NCI-H82 (cell line): ENCODE data around the gene SLC5A2.

ENCODE experiments used
- DNase-seq: peaks from one replicate; lab custom pipeline; 2025; lab: John Stamatoyannopoulos, UW

The SLC5A2 gene

DNA sequence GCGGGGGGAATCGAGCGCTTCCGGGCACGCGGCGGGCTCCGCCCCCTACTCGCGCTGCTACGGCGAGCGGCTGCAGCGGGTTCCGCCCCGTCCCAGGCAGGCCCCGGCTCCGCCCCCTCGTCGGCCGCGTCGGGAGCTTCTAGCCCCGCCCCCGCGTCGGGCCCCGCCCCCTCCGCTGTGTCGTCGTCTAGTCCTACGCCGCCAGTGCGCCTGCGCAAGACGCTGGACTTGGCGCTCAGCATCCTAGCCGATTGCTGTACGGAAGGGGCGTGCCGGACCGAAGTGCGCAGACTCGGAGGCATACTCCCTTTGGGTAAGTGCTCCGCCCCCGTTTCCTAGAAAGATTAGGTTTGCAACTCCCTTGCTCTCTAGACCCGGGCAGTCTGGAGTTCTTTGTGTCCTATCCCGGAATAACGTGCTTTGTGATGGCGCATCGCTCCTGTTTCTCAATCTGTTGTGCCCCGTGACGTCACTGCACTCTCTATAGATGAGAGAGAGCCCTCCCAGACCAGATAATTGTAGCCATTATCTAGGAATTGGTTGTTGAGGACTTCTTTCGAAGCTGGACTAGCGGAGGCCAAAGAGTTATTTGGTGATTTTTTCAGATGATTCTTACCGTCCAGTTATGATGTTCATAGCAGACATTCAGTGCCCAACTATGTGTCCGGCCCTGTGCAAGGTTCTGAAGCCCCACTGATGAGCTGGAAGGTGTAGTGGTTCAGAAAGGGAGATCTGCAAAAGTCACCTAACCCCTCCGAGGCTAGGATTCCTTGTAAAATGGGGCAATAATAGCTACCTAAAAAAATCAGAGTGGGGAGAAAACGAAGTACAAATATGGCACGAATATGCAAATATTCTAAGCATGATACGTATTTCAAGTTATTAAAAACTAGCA is 23.0 kb upstream of the SLC5A2 start:
- peak; percentile 99 for DNase-seq

DNA sequence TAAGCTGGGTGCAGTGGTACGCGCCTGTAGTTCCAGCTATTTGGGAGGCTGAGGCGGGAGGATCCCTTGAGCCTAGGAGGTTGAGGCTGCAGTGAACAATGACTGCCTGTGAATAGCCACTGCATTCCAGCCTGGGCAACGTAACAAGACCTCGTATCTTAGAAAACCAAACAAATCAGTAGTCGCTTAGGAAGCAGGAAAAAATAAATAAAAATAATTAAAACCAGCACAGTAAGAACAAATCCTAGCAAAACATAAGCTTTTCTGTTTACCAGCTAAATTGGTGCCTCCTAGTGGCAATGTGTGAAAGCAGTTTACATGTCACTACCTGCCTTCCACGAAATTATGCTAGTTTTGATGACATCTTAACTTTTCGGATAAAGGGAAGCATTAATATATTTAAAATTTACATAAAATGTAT is 22.3 kb upstream of the SLC5A2 start:
- DNase-seq, result peak; percentile 47

DNA sequence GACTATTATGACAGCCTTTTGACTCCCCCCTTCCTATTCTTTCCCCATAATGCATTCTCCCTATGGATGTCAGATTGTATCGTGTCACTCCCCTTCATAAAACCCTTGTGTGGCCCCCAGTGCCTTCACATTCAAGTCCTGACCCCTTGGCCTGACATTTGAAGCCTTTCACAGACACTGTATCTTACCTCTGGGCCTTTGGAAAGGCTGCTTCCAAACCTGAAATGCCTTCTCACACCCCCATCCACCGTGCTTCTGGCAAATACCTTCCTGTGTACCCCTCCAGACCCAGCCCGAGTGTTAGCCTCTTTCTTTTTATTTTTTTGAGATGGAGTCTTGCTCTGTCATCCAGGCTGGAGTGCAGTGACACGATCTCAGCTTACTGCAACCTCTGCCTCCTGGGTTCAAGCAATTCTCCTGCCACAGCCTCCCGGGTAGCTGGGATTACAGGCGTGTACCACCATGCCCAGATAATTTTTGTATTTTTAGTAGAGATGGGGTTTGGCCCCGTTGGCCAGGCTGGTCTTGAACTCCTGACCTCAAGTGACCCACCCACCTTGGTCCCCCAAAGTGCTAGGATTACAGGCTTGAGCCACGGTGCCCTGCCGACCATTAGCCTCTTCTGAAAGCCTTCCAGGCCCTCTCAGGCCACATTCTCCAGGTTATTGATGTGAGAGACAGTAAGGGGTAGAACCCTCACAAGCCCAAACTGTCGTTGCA is 21.6 kb upstream of the SLC5A2 start:
- DNase-seq, result no peak

DNA sequence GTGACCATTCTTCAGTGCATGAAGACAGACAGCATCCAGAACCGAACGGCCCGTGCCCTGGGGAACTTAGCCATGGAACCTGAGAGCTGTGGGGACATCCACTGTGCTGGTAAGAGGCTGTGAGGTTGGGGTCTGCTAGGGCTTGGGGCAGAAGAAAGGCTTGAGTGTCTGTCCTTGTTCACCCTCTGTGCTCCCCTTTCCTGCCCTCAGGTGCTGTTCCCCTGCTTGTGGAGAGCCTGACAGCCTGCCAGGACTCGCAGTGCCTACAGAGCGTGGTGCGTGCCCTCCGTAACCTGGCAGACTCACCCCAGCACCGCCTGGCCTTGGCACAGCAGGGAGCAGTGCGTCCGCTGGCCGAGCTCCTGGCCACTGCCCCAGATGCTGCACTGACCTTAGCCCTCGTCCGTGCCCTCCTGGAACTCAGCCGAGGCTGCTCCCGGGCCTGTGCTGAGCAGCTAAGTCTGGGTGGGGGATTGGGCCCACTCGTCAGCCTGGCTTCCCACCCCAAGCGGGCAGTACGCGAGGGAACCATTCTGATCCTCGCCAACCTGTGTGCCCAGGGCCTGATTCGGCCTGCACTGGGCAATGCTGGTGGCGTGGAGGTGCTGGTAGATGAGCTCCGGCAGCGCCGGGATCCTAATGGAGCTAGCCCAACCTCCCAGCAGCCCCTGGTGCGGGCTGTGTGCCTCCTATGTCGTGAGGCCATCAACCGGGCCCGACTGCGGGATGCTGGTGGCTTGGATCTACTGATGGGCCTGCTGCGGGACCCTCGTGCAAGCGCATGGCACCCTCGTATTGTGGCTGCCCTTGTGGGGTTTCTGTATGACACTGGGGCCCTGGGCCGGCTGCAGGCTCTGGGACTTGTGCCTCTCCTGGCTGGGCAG is 20.8 kb upstream of the SLC5A2 start:
- DNase-seq, result no peak

DNA sequence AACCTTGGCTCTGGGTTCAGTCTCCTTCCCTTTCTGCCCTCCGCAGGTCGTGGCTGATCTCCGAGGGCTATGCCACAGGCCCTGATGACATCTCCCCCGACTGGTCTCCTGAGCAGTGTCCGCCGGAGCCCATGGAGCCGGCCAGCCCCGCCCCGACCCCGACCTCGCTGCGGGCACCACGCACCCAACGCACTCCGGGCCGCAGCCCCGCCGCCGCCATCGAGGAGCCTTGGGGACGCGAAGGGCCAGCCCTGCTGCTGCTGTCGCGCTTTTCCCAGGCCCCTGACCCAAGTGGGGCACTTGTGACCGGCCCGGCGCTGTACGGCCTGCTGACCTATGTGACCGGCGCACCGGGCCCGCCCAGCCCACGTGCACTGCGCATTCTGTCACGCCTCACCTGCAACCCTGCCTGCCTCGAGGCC is 18.6 kb upstream of the SLC5A2 start:
- DNase-seq, result no peak

DNA sequence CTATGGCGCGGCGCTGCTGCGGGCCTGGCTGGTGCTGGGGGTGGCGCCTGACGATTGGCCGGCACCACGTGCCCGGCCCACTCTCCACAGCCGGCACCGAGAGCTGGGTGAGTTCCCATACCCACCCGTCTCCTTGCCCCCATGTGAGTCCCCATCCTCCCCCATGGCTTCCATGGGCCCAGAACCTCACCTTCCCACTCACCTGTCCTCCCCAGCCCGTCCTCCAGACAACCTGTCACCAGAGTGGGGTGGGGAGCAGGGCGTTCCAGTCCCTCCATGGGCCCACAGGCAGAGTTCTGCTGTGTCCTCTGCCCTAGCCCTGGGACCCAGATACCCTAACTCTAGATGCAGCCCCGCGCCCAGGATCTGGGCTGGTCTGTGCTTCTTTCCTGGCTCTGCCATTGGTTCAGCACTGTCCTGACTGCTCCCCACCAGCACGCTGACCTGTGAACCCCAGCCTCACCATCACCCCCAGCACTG is 18.1 kb upstream of the SLC5A2 start:
- no peak for DNase-seq

DNA sequence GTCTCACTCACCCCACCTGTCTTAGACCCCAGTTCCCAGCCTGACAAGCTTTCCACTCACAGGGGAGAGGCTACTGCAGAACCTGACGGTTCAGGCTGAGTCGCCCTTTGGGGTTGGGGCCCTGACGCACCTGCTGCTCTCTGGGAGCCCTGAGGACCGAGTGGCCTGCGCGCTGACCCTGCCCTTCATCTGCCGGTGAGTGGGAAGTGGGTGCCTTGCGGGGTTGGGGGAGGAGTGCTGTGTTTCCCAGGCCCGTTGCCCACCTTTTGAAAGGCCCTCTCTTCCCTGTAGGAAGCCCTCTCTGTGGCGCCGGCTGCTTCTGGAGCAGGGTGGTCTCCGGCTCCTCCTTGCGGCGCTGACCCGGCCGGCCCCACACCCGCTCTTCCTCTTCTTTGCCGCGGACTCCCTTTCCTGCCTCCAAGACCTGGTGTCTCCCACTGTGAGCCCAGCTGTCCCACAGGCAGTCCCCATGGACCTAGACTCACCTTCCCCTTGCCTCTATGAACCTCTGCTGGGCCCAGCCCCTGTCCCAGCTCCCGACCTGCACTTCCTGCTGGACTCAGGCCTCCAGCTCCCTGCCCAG is 17.0 kb upstream of the SLC5A2 start:
- DNase-seq, result no peak

DNA sequence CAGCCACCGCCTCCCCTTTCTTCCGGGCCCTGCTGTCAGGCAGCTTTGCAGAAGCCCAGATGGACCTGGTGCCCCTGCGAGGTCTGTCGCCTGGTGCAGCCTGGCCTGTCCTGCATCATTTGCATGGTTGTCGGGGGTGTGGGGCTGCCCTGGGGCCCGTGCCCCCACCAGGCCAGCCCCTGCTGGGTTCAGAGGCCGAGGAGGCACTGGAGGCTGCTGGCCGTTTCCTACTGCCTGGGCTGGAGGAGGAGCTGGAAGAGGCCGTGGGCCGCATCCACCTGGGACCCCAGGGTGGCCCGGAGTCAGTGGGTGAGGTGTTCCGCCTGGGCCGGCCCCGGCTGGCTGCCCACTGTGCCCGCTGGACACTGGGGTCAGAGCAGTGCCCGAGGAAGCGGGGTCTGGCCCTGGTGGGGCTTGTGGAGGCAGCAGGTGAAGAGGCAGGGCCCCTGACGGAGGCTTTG is 16.5 kb upstream of the SLC5A2 start:
- DNase-seq, result no peak

DNA sequence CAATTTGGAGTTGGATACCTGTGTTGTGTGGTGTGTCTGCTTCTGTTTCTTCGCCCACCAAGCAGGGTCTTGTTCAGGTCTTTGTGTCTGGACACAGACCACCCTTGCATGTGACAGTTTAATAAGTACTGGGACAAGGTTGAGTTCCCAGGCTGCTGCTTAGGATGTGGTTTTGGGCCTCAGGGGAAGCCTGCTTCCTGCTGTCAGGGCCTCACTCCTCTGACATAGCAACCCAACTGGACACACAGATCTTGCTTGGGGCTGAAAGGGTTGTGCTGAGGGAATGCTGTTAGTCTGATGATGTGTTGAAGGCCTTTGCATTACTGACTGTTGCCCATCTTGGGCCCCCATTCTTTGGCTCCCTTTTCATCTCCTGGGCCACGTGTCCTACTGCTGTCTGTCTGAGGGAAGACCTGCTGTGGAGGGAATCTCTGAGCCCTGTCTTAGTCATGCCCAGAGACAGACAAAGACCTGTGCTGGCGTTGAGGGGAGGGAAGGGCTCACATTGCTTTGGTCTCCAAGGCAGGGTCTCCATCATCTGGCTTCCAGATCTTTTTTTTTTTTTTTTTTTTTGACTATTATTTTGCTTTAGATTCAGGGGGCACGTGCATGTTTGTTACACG is 15.7 kb upstream of the SLC5A2 start:
- no peak for DNase-seq

DNA sequence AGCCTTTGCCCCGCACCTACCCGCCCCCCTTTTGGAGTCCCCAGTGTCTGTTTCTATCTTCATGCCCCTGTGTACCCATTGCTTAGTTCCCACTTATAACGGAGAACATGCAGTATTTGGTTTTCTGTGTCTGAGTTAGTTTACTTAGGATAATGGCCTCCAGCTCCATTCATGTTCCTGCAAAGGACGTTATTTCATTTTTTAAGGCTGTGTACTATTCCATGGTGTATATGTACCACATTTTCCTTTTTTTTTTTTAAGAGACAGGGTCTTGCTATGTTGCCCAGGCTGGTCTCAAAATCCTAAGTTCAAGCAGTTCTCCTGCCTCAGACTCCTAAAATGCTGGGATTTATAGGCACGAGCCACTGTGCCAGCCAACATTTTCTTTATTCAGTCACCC is 15.1 kb upstream of the SLC5A2 start:
- no peak for DNase-seq

DNA sequence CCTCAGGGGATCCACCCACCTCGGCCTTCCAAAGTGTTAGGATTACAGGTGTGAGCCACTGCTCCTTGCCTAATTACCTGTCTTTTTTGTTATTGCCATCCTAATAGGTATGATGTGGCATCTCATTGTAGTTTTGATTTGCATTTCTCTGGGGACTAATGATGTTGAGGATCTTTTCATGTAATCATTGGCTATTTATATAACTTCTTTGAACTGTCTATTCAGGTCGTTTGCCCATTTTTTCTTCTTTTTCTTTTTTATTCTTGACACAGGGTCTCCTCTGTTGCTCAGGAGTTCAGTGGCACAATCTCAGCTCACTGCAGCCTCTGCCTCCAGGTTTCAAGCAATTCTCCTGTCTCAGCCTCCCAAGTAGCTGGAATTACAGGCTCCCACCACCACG is 12.3 kb upstream of the SLC5A2 start:
- DNase-seq, result no peak

DNA sequence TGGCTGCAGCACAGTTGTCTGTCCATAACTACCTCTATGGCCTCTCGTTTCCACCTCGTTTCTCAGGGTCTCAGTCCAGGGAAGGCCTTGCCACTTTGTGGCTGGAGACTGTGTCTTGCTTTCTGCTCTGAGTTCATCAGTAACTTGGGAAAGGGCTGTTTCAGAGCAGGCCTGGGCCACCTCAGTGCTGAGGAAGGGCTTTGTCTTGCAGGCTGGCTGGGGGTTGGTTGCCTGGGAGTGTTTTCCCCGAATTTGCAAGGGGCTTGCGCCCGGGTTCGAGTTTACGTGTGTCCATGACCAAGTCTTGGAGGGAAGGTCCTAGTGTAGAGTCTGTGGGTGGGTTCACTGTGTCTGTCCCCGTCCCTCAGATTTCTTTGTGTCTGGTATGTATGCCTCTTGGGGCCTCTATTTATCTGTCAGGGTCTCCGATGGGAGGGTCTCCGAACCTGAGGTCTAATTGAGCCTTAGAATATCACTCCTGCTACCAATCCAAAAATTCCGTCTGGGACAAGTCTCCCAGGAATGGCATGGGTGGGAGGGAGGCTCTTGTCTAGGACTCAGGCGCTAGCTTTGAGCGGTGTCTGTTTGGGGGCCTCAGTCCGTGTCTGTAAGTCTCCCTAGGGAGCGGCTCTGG is 11.6 kb upstream of the SLC5A2 start:
- DNase-seq, result peak; percentile 12

DNA sequence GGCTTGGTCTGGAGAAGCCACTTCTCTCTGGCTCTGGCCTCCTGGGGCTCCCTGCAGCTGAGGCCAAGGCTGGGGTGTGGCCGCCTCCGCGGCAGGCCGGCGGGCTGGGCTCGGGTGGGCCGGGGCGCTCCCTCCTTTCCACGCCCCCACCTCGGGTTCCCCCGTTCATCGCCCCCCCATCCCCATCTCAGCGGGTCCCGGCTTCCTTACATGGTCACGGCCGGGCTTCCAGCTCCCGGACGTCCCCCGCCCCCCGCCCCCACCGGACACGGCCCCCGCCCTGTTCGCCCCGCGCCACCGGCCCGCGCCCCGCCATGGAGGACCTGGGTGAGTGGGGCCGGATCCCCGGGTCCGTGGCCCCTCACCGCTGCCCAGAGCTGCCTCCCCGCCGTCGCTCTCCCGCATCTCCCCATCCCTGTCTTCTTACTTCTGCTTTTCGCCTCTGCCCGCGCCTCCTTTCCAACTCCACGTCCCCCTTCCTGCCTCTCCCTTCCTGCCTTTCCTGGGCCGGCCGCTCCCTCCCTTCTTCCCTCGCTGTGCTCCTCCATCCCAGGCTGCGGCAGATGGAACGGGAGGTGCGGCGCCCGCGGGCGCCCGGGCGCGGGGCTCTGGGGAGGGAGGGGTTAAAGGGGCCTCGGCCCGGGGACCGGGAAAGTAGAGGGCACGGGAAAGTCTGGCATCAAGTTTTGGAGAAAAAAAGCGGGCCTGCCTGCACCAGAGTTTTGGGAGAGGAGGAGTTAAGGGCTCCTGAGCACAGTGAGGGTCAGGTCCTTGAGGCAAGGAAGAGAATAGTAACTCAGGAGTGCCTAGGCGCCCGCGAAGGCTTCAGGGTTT is 10.8 kb upstream of the SLC5A2 start, which contains the start of gene TGFB1I1:
Gene TGFB1I1 (plus strand): TSS at position 278 of the 834 bp plus-strand sequence. CDS start 37 bp downstream, at position 315.
- DNase-seq, result peak; percentile 20

DNA sequence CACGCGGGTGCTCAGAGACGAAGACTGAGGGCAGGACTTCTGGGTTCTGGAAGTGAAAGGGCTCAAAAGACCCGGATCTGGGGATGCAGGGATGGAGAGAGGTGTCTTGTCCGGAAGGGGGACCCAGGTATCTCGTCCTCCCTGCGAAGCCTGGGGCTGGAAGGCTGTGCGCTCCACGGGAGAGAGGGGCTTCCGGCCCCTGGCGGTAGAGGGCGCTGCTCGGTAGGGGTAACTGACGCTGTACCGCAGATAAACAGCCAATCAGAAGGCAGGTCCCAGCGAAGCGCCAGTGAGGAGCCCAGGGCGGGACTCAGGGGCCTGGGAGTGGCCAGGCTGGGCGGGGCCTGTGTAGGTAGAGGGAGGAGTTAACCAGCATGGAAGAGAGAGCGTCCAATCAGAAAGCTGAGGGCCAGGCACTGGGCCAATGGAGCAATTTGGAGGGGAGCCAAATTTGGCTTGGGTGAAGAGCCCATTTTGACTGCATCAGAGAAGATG is 10.2 kb upstream of the SLC5A2 start:
- DNase-seq, result peak; percentile 67

DNA sequence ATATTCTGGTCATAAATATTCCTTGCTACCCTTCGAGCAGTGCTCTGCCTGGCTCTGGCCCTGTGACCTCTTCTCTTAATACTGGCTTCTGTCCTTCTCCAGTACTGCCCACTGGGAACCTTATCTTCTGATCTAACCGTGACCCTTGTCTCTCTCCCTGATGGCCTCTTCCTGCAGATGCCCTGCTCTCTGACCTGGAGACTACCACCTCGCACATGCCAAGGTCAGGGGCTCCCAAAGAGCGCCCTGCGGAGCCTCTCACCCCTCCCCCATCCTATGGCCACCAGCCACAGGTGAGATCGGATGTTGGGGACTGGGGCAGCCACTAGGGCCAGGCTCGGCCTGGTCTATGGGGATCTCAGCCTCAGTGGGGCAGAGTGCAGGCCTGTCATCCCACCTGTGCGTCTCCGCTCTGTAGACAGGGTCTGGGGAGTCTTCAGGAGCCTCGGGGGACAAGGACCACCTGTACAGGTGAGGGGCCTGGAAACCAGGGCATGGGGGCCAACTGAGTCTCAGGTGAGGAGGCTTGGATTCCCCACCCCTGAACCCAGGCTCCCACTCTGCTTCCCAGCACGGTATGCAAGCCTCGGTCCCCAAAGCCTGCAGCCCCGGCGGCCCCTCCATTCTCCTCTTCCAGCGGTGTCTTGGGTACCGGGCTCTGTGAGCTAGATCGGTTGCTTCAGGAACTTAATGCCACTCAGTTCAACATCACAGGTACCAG is 9.5 kb upstream of the SLC5A2 start:
- DNase-seq, result no peak

DNA sequence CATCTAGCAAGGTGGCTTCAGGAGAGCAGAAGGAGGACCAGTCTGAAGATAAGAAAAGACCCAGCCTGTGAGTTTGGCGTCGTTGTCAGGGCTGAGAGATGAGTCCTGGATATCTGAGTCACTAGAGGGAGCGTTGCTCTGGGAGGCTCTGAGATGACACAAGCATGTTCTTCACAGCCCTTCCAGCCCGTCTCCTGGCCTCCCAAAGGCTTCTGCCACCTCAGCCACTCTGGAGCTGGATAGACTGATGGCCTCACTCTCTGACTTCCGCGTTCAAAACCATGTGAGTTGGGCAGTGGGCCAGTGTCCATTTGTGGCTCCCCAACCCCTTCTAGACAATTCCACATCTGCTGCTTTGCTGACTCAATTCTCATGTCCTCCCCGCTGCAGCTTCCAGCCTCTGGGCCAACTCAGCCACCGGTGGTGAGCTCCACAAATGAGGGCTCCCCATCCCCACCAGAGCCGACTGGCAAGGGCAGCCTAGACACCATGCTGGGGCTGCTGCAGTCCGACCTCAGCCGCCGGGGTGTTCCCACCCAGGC is 8.7 kb upstream of the SLC5A2 start:
- no peak for DNase-seq

DNA sequence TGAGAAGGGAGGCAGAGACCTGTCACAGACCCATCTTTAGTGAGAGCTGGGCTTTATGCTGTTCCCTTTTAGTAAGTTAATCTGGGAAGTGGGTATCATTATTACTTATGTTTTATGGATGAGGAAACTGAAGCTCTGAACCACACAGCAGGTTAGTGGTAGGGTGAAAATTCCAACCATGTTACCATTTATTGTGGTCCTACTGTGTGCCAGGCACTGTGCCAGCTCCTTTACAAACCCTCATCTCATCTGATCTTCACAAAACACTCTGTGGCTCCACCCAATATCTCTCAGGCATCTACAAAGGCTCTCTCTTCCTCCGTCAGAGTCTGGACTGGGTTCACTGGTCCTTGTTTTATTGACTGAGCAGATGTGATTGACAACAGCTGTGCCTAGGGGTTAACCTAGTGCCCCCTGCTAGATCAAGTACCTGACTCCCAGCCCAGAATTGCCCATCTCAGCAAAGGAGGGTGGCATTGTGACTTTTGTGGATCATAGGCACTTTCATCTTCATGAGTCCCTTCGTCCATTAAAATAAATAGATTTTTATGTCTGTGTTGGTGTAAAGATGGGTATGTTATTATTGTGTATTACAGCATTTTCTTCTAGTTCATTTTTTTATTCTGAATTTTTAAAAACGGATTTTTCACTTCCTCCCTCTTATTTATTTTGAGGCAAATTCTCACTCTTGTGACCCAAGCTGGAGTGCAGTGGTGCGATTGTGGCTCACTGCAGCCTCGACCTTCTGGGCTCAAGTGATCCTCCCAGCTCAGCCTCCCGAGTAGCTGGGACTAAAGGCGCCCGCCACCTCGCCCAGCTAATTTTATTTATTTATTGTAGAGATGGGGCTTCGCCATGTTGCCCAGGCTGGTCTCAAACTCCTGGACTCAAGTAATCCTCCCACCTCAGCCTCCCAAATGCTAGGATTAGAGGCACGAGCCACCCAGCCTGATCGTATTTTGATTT is 7.9 kb upstream of the SLC5A2 start:
- no peak for DNase-seq
